Lung (tissue), 13 donors: Measurements from ENCODE around the gene ASTN1. TPM values are rescaled to one million over a fixed set of nuclear protein-coding genes. Genes with fewer than 3 reads are reported as not detected.
A peak's percentile ranks its signal among the peaks of the same experiment; 100 is the strongest.

Source experiments
- ATAC-seq: fragments of 200-7000 bp; cut with Tn5 transposase; one replicate; pipeline ENCODE4 v1.9.1; 2020; ENCODE audit warnings: moderate number of reproducible peaks; ENCODE audit not compliant: insufficient read depth, low FRiP score
- DNase-seq, 3 donors: peaks; one replicate each; pipeline ENCODE4 v3.0.0-alpha.2; 2013 to 2017
- H3K27ac ChIP-seq, 2 donors: one replicate each; pipeline ENCODE4 v1.5.1; 2013; ENCODE audit warnings: mild to moderate bottlenecking in 2 of 2, moderate library complexity in 2 of 2, control low read depth in 1 of 2, inconsistent platforms in 1 of 2, low read depth in 1 of 2, low read length in 1 of 2
- H3K27me3 ChIP-seq, 3 donors: one replicate each; pipeline ENCODE4 v1.5.1; 2013; ENCODE audit warnings: low read length in 2 of 3; ENCODE audit not compliant: control insufficient read depth in 3 of 3, insufficient read depth in 3 of 3
- H3K36me3 ChIP-seq, 4 donors: one replicate each; pipeline ENCODE4 v1.5.1; 2013; ENCODE audit warnings: low read length in 4 of 4, mild to moderate bottlenecking in 1 of 4, moderate library complexity in 1 of 4; ENCODE audit not compliant: control insufficient read depth in 4 of 4, insufficient read depth in 4 of 4
- H3K4me1 ChIP-seq, 5 donors: one replicate each; pipeline ENCODE4 v1.5.1; 2013; ENCODE audit warnings: low read length in 5 of 5, mild to moderate bottlenecking in 2 of 5, moderate library complexity in 1 of 5; ENCODE audit not compliant: control insufficient read depth in 5 of 5, insufficient read depth in 5 of 5
- H3K4me3 ChIP-seq: one replicate; pipeline ENCODE4 v1.5.1; 2013; ENCODE audit warnings: mild to moderate bottlenecking, control low read depth, moderate library complexity
- H3K9ac ChIP-seq, 2 donors: one replicate each; pipeline ENCODE4 v1.5.1; 2013; ENCODE audit warnings: low read length in 2 of 2, control low read depth in 1 of 2; ENCODE audit not compliant: insufficient read depth in 1 of 2
- H3K9me3 ChIP-seq, 4 donors: one replicate each; pipeline ENCODE4 v1.5.1; 2013; ENCODE audit warnings: low read length in 3 of 4, mild to moderate bottlenecking in 1 of 4, moderate library complexity in 1 of 4; ENCODE audit not compliant: control insufficient read depth in 4 of 4, insufficient read depth in 3 of 4
- WGBS, 2 donors: extraction: QIAGEN DNeasy Blood & Tissue Kit; methylation state at CpG; one replicate each; pipeline ENCODE4 v1.1.7; 2013; 5-methylcytosine and 5-hydroxymethylcytosine counted together
- polyA plus RNA-seq, 2 donors: library from polyadenylated mRNA; stranded (reverse); fragments of 200-250 nt; gene quantifications; one replicate each; pipeline ENCODE4 v1.2.1, GENCODE V29; 2013
- small RNA-seq: library from RNA; depleted of rRNA; stranded (forward); fragments of <200 nt; gene quantifications from one replicate; pipeline ENCODE3, GENCODE V24; 2014; ENCODE audit warnings: low replicate concordance
- total RNA-seq, 2 donors: library from RNA; depleted of rRNA in 1 of 2; stranded (reverse); fragments of >200 nt in 1 of 2; gene quantifications; one replicate each; pipeline ENCODE4 v1.2.1, GENCODE V29; 2014 to 2021
- TF ChIP-seq, protein P1 (sequence below): IDR thresholded peaks from 2 replicates; pipeline ENCODE4 v1.5.1; 2012; ENCODE audit warnings: mild to moderate bottlenecking; ENCODE audit errors: control extremely low read depth, extremely low read depth
- donor health status: control.
- donor health status: control.
- donor health status: Bipolar disorder and iron deficiency.
- donor health status: healthy.
- donor health status: DM: yes; HTN: yes; CAD: no.

Gene ASTN1
- total and polyA plus RNA-seq, 4 donors, result 0.03 to 3.6 (median 0.08) TPM

- Histone ChIP-seq H3K27me3 (no peaks in the 10 kb centered on the region), H3K4me1 (no peaks in the 10 kb centered on the region), H3K27ac (no peak overlapping the region), H3K9ac (no peak overlapping the region), H3K4me3 (no peak overlapping the region), H3K9me3 (no peaks in the 10 kb centered on the region), H3K36me3 (no peaks in the 10 kb centered on the region)
- DNase-seq (peak; percentile 22 to 32 (median 29)), ATAC-seq (no peak)
- 32 to 39% methylated on average over 4 of the region's 4 CpGs for WGBS, 2 donors
- TF ChIP-seq, protein P1, sequence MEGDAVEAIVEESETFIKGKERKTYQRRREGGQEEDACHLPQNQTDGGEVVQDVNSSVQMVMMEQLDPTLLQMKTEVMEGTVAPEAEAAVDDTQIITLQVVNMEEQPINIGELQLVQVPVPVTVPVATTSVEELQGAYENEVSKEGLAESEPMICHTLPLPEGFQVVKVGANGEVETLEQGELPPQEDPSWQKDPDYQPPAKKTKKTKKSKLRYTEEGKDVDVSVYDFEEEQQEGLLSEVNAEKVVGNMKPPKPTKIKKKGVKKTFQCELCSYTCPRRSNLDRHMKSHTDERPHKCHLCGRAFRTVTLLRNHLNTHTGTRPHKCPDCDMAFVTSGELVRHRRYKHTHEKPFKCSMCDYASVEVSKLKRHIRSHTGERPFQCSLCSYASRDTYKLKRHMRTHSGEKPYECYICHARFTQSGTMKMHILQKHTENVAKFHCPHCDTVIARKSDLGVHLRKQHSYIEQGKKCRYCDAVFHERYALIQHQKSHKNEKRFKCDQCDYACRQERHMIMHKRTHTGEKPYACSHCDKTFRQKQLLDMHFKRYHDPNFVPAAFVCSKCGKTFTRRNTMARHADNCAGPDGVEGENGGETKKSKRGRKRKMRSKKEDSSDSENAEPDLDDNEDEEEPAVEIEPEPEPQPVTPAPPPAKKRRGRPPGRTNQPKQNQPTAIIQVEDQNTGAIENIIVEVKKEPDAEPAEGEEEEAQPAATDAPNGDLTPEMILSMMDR, result no peak
These were observed 352.8 kb downstream of the ASTN1 start for GRCh38 chr1:176811511-176812288.

- H3K4me3 ChIP-seq, result no peak overlapping the region
- TF ChIP-seq, protein P1, result no peak
- WGBS, 2 donors, result 79 to 90% methylated on average over 2 of the region's 2 CpGs
- no peaks in the 10 kb centered on the region for H3K27me3 ChIP-seq
- ATAC-seq, result no peak
- no peak overlapping the region for H3K9ac ChIP-seq
- no peaks in the 10 kb centered on the region for H3K36me3 ChIP-seq
- H3K4me1 ChIP-seq, result no peaks in the 10 kb centered on the region
- no peaks in the 10 kb centered on the region for H3K9me3 ChIP-seq
- H3K27ac ChIP-seq, result no peak overlapping the region
- DNase-seq, result no peak
These were observed 355.2 kb downstream of the ASTN1 start for GRCh38 chr1:176809292-176809691.

Small RNAs within 50 kb of the gene (small RNA-seq; reads per million reads assigned to genes)
- 1.1 reads per million, percentile 83 among the genes with 10 or more reads in this experiment for gene MIR488

Other genes starting within 250 kb of the ASTN1 start
- gene BRINP2, start 6.2 kb upstream of the ASTN1 start, total RNA-seq, result under 1 TPM; 0.06 to 0.15 TPM
- under 1 TPM; 0.04 to 0.05 TPM for gene BRINP2, start 6.2 kb upstream of the ASTN1 start, polyA plus RNA-seq